ENCODE results near the gene TSPAN18. TPM values are rescaled to one million over a fixed set of nuclear protein-coding genes. Genes with fewer than 3 reads are reported as not detected.
A peak's percentile ranks its signal among the peaks of the same experiment; 100 is the strongest.

Gene TSPAN18
- total RNA-seq, 1 donor from 2014 or later: 25.7 TPM

DNA sequence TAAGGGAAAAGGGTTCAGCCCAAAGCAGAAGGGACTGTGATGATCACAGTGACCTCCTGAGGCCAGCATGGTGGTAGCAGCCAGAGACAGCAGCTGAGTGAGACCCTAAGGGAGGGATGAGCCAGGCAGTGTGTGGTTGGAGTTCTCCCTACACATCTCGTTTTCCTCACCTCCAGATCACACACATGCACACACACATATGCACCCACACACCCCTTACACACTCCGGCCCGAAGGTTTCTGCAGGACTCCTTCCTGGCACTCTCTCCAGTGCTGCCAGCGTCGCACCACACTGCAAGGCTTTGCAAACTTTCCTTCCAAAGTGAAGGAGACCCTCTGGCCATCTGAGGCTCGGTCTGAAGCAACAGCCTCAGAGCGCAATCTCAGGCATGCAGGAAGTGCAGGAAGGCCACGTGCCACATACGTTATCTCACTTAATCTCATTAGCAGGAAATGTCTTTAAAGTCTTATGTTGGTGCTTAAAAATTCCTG, 250.8 kb downstream of the TSPAN18 start:
- Mint-ChIP-seq H3K9me3 (ENCODE audit: low read depth) (no peaks in the 10 kb centered on the region), H3K4me3 (ENCODE audit: low read depth) (no peak overlapping the region), H3K36me3 (ENCODE audit: insufficient read depth) (no peaks in the 10 kb centered on the region), H3K27ac (peak overlapping the region; percentile 10), H3K4me1 (ENCODE audit: low read depth) (peaks cover 4% of the 10 kb centered on the region), H3K27me3 (peaks cover 2% of the 10 kb centered on the region)
- DNase-seq (ENCODE audit: low spot score, unreplicated experiment): no peak
- TF ChIP-seq, protein P1, sequence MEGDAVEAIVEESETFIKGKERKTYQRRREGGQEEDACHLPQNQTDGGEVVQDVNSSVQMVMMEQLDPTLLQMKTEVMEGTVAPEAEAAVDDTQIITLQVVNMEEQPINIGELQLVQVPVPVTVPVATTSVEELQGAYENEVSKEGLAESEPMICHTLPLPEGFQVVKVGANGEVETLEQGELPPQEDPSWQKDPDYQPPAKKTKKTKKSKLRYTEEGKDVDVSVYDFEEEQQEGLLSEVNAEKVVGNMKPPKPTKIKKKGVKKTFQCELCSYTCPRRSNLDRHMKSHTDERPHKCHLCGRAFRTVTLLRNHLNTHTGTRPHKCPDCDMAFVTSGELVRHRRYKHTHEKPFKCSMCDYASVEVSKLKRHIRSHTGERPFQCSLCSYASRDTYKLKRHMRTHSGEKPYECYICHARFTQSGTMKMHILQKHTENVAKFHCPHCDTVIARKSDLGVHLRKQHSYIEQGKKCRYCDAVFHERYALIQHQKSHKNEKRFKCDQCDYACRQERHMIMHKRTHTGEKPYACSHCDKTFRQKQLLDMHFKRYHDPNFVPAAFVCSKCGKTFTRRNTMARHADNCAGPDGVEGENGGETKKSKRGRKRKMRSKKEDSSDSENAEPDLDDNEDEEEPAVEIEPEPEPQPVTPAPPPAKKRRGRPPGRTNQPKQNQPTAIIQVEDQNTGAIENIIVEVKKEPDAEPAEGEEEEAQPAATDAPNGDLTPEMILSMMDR (IDR thresholded peaks at IDR 0.05; ENCODE audit: unreplicated experiment): peak; percentile 36

DNA sequence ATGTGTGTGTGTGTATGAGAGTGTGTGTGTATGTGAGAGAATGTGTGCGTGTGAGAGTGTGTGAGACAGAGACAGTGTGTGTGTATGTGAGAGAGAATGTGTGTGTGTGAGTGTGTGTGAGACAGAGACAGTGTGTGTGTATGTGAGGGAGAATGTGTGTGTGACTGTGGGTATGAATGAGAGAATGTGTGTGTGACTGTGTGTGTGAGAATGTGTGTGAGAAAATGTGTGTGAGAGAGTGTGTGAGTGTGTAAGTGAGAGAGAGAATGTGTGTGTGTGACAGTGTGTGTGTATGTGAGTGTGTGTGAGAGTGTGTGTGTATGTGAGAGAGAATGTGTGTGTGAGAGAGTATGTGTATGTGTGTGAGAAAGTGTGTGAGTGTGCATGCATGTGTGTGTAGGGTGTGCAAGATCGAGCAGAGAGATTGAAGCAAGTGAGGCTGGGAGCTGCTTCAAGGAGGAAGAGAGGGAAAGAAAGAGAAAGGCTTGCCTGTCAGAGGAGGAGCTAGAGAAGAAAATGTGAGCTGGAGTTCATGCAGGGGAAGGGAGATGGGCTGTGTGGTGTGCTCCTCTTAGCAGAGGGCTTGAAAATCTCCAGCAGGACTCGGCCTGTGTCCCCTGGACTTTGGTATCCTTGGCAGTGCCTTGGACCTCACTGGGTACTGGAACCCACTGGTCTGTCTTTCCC, 251.7 kb downstream of the TSPAN18 start:
- Mint-ChIP-seq H3K9me3 (ENCODE audit: low read depth) (no peaks in the 10 kb centered on the region), H3K4me3 (ENCODE audit: low read depth) (no peak overlapping the region)

DNA sequence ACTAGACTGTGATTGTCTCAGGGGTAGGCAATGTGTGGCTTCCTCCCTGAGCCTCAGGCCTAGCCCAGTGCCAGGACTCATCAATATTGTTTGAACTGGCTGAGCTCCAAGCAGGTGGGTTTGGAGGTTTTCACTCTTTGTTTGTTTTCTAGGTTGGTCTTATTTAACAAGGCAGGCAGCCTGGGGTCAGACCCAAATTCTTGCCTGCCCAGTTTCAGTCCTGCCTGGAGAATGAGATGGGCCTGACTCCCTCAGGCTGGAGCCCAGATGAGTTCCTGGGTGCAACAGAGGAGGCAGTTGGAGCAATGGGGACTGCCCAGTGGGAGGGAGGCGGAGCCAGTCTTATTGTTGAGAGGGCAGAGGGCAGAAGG, 252.2 kb downstream of the TSPAN18 start:
- no peaks in the 10 kb centered on the region for H3K9me3 Mint-ChIP-seq (ENCODE audit: low read depth)
- no peak for DNase-seq (ENCODE audit: low spot score, unreplicated experiment)
- H3K4me1 Mint-ChIP-seq (ENCODE audit: low read depth): peaks cover 4% of the 10 kb centered on the region
- H3K27me3 Mint-ChIP-seq: no peaks in the 10 kb centered on the region
- H3K27ac Mint-ChIP-seq: no peak overlapping the region
- no peak overlapping the region for H3K4me3 Mint-ChIP-seq (ENCODE audit: low read depth)
- H3K36me3 Mint-ChIP-seq (ENCODE audit: insufficient read depth): no peaks in the 10 kb centered on the region
- TF ChIP-seq, protein P1 (IDR thresholded peaks at IDR 0.05; ENCODE audit: unreplicated experiment): no peak

More for the DNA sequence above, 251.7 kb downstream of the TSPAN18 start:
- H3K36me3 Mint-ChIP-seq (ENCODE audit: insufficient read depth): no peaks in the 10 kb centered on the region
- no peak overlapping the region for H3K27ac Mint-ChIP-seq
- TF ChIP-seq, protein P1 (IDR thresholded peaks at IDR 0.05; ENCODE audit: unreplicated experiment): no peak
- H3K27me3 Mint-ChIP-seq: no peaks in the 10 kb centered on the region
- DNase-seq (ENCODE audit: low spot score, unreplicated experiment): no peak
- H3K4me1 Mint-ChIP-seq (ENCODE audit: low read depth): peaks cover 4% of the 10 kb centered on the region

DNA sequence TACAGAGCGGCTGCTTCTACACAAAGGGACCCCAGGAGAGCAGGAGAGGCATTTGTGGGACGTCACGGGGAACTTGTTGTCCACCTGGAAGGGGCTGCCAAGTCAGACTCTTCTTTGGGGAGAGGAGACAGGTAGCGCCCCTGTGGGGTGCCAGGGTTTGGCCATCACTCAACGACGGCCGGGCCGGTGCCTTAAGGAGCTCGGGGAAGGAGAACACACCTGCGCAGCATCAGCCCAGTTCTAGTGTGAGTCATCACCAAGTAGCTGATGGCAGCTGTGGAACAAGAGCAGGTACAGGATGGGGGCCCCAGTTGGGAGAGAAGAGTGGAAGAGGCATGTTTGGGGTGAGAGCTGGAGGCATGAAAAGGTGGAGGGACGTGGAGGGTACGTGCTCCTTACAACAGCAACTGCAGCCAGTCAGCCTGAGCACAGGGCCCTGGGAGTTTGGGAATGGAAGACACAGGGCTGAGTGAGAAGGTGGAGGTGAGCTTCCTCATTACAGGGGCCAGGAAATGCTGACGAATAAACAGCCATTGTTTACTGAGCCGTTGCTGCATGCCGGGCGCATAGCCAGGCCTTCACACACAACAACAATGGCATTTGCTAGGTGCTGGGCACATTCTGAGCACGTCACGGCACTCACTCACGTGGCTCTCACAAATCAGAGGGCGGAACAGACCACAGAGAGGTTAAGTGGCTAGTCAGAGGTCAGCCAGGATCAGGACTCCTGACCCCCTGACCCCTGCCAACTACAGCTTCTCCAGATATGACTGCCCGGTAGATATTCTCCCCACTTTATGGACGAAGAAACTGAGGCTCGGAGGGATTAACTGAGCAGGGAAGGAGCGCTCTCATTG, 253.0 kb downstream of the TSPAN18 start:
- H3K9me3 Mint-ChIP-seq (ENCODE audit: low read depth): no peaks in the 10 kb centered on the region
- no peak overlapping the region for H3K27ac Mint-ChIP-seq
- no peak overlapping the region for H3K4me3 Mint-ChIP-seq (ENCODE audit: low read depth)
- no peaks in the 10 kb centered on the region for H3K27me3 Mint-ChIP-seq
- TF ChIP-seq, protein P1 (IDR thresholded peaks at IDR 0.05; ENCODE audit: unreplicated experiment): no peak
- H3K36me3 Mint-ChIP-seq (ENCODE audit: insufficient read depth): no peaks in the 10 kb centered on the region
- peaks cover 4% of the 10 kb centered on the region for H3K4me1 Mint-ChIP-seq (ENCODE audit: low read depth)
- DNase-seq (ENCODE audit: low spot score, unreplicated experiment): no peak
